GM15510 (cell line): ENCODE measurements around the gene PLXNB1.

Source experiments
- POLR2A ChIP-seq: IDR thresholded peaks from 3 replicates; pipeline ENCODE4 v1.6.1; 2011; ENCODE audit warnings: borderline replicate concordance; ENCODE audit not compliant: insufficient read length; ENCODE audit errors: extremely low read depth

PLXNB1 gene

GRCh38 chr3:48429317-48429959, 448 bp downstream of the PLXNB1 start:
- no peak for TF ChIP-seq POLR2A

- TF ChIP-seq POLR2A: no peak
Measured at GRCh38 chr3:48428572-48429316, 1.1 kb downstream of the PLXNB1 start.

- TF ChIP-seq POLR2A: no peak
Measured at GRCh38 chr3:48428088-48428571, 1.8 kb downstream of the PLXNB1 start.

- TF ChIP-seq POLR2A: no peak
Measured at GRCh38 chr3:48427630-48427962, 2.3 kb downstream of the PLXNB1 start.

- TF ChIP-seq POLR2A: no peak
Measured at GRCh38 chr3:48426944-48427629, 2.8 kb downstream of the PLXNB1 start.

GRCh38 chr3:48426401-48426909, 3.4 kb downstream of the PLXNB1 start:
- TF ChIP-seq POLR2A: no peak

- no peak for TF ChIP-seq POLR2A
Measured at GRCh38 chr3:48425281-48425812, 4.5 kb downstream of the PLXNB1 start.

GRCh38 chr3:48423883-48424695, 5.8 kb downstream of the PLXNB1 start:
- no peak for TF ChIP-seq POLR2A

- TF ChIP-seq POLR2A: no peak
Measured at GRCh38 chr3:48423241-48423882, 6.5 kb downstream of the PLXNB1 start.

- no peak for TF ChIP-seq POLR2A
Measured at GRCh38 chr3:48422681-48423080, 7.2 kb downstream of the PLXNB1 start.

GRCh38 chr3:48422272-48422671, 7.6 kb downstream of the PLXNB1 start:
- no peak for TF ChIP-seq POLR2A

GRCh38 chr3:48420561-48420960, 9.3 kb downstream of the PLXNB1 start:
- no peak for TF ChIP-seq POLR2A

GRCh38 chr3:48419597-48419996, 10.3 kb downstream of the PLXNB1 start:
- TF ChIP-seq POLR2A: no peak

GRCh38 chr3:48419149-48419548, 10.7 kb downstream of the PLXNB1 start:
- no peak for TF ChIP-seq POLR2A
